HG02759 (cell line): ENCODE data around the gene SRC.
A peak's percentile ranks its signal among the peaks of the same experiment; 100 is the strongest.

Source experiments
- ATAC-seq: cut with Tn5 transposase; IDR thresholded peaks from one replicate; pipeline ENCODE4 v1.9.1; 2021; ENCODE audit warnings: mild to moderate bottlenecking, moderate library complexity; ENCODE audit not compliant: unreplicated experiment

SRC gene

DNA sequence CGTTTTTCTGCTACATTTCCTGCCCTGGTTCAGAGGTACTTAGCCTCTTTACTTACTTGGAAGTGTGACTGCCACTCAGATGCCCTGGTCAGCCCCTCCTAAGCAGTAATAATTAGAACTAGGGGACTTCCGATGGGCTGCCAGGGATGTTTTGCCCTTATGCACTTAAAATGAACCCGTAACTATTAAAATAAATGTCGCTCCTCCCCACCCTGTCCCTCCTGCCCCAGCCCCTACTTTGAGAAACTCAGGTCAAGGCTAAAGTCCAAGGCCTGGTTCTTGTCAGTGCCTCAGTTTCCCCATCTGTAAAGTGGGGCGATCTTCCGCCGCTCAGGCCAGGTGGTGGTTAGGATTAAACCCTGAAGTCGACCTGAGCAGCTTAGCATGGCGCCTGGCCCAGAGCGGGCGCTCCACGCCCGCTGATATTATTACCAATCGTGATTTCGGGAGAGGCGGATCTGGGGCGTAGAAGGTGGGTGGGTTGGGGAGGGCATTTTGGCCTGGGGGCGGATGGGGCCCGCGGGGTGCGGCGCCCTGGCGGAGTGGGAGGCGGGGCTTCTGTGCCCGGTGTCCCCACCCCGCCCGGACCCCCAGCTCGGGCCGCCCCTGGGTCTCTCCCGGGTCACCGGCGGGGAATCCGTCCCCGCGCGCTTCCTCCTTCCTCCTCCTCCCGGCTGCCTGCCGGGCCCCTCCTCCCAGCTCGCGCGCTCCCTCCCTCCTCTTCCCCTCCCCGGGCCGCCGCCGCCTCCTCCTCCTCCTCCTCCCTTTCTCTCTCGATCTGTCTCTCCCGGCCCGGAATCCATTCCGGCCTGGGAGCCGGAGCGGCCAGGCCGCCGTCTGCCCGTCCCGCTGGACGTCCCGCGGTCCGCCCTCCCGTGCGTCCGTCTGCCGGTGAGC, at the start of gene SRC:
SRC (plus strand) TSS at position 802 of the 897 bp plus-strand sequence. CDS start 38,014 bp downstream, outside the sequence.
- peak; percentile 60 for ATAC-seq

DNA sequence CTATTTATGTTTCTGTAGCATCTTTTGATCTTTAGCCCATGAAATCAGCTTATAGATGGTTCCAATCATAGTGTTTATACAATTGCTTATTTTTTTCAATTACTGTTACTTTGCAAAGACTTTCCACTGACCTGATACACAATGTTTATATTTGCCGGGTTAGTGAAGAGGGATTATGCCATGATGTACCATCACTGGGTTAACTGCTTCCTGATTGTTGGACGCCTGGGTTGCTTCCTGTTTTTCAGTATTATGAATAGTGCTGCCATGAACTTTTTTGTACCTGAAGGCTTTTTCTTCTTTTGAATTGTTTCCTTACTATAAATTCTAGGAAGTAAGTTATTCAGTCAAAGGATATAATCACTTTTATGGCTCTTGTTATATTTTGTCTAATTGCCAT, 49.6 kb upstream of the SRC start:
- no peak for ATAC-seq

DNA sequence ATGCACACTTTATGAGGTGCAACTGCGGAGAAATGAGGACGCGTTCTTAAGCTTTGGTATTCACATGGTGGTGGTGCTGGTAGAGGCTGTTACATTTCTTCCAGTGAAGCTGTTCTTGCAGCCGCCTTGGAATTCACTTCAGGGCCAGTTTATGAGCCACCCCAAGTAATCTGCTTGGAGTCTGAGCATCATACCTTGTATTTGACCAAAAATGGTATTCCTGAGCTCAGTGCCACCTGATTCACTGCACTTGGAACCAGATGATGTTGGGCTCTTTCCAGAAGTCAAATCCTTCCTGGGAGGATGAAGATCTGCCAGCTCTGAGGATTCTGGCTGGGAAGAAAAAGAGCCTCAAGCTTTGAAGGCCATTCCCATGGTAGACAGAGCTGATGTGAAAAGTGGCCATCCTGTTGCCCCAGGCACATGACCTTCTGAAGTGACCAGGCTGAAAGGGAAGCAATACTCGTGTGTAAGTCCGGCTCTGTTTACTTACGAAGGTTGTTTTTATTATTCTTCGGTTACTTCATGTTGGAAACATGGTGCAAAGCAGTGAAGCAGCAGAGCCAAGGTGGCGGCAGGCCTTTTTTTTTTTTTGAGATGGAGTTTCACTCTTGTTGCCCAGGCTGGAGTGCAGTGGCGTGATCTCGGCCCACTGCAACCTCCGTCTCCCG, 48.7 kb upstream of the SRC start:
- ATAC-seq, result no peak

DNA sequence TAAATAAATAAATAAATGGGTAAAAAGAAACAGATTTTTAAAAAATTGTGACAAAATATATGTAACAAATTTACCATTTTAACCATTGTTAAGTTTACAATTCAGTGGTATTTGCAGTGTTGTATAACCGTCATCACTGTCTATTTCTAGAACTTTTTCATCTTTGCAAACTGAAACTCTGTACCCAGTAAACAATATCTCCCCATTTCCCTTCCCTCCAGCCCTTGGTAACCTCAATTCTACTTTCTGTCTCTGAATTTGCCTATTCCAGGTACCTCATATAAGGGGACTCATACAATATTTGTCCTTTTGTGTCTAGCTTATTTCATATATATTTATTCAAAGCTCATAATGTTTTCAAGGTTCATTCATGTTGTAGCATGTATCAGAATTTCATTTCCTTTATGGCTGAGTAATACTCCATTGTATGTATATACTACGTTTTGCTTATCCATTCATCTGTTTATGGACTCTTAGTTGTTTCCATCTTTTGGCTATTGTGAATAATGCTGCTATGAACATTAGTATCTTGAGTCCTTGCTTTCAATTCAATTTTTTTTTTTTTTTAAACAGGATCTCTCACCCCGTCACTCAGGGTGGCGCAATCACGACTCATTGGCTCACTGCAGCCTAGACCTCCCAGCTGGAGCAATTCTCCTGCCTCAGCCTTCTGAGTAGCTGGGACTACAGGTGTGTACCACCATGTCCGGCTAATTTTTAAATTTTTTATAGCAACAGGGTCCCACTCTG, 47.6 kb upstream of the SRC start:
- no peak for ATAC-seq

DNA sequence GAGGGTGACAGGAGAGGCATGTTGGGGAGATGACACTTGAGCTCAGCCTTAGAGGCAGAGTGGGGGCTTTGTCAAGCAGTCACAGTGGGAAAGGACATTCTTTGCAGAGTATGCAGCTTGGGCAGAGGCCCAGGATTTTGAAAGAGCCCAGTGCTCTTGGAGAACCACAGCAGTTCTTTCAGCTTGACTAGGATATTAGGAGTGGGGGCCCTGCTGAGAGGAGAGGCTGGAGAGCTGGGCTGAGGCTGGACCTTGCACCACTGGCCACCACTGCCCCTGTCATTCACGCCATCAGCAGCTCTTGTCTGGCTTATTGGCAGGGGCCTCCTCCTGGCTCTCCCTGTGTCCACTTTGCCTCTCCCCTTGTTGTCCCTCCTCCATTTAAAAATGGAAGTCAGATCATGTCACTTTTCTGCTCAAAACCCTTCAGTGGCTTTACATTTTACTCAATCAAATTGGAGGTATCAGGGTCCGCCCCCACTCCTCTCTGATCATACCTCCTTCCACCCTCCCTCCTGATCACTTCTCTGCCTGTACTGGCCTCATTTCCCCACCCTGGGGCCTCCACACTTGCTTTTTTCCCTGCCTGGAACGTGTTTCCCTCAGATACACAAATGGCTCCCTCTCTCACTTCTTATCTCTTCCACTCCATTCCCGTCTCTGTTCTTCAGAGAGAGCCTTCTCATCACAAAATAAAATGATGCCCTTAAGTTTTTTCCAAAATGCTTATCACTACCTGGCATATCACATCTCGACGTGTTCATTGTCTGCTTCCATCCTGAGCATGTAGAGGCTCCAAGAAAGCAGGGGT, 46.0 kb upstream of the SRC start:
- ATAC-seq, result no peak

DNA sequence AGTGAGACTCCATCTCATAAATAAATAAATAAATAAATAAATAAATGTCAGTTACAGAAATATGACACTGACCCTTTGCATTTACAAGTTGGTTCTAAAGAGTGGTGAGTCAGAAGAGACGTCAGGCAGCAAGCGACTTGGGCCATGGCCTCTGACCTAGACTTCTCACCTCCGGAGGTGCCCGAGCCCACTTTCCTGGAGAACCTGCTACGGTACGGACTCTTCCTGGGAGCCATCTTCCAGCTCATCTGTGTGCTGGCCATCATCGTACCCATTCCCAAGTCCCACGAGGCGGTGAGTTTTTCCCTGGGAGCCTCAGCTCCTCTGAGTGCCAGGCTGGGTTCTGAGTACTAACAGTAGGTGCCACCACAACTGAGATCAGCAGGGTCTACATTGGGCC, 44.8 kb upstream of the SRC start:
- ATAC-seq, result no peak

DNA sequence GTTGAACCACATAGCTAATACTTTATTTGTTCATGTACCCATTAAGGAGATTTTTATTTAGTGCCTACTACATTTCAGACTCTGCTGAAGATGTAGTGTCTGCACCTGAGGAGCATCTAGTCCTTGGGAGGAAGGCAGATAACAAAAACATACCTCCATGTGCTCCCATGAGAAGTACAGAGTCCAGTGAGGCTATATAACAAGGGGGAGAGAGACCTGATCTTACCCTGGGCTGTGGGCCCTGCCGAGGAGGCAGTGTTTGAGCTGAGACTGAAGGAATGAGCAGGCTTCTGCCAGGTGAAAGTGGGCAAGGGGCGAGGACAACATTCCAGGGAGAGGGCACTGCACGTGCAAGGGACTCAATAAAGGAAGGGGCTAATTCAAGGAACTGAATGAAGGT, 44.4 kb upstream of the SRC start:
- no peak for ATAC-seq

DNA sequence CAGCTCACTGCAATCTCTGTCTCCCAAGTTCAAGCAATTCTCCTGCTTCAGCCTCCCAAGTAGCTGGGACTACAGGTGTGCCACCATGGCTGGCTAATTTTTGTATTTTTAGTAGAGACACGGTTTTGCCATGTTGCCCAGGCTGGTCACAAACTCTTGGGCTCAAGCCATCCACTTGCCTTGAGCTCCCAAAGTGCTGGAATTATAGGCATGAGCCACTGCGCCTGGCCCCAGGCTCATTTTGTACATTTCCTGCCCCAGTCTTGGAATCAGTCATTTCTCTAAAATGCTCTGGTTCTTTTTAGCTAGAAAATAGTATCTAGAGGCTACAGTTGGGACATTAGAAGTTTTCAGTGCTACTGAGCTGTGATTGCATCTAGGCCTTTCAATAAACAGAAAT, 43.0 kb upstream of the SRC start:
- no peak for ATAC-seq

DNA sequence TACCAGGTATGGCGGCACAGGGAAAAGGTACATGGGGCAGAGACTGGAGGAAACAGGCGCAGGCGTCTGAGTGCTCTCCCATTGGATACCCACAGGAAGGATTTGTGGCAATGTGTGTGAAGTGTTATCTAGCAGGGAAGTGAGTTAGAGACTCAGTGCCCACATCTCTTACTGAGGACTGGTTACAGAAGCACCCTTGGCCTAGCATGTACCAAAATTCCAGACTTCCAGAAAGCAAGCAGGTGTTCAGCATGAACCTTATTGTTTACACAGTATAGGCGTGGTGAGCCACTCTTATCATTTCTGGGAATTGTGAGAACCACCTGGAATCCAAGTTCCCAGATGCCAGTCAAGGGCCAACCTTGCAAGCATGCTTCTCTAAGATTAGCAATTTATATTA, 42.3 kb upstream of the SRC start:
- no peak for ATAC-seq

DNA sequence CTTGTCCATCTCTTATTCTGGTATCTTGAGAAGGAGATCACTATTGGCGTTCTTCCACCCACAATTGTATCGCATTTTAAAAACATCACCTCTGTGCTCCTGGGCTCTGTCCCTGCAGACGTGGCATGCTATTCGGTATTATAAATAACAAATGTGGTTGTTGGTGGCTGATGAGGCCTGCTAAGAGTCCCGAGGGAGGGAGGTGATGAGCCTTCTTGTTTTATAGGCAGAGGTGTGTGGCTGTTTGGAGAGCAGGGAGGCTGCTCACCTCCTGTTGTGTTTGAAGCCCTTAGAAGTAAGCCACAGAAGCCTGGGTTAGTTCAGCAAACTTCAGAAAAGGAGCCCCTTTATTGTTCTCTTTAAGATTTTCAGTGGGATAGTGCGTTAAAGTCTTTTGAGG, 40.9 kb upstream of the SRC start:
- ATAC-seq, result no peak

DNA sequence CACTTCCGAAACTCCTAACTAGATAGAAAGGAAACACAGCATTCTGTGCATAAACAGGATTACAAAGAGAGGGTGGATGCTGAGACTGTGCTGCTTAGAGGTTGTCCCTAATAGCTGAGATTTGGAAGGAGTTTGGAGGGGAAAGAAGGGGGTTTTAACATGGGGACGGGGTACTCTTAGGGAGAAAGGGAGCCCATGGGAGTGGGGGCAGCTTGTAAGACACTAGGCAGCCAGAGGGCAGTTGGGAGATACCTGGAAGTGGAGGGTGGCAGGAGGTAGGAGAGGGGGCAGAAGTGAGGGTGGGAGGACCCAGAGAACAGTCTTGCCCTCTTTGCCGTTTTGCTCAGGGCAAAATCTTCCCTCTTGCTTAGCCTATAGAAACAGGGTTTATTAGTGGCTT, 40.1 kb upstream of the SRC start:
- ATAC-seq, result no peak

DNA sequence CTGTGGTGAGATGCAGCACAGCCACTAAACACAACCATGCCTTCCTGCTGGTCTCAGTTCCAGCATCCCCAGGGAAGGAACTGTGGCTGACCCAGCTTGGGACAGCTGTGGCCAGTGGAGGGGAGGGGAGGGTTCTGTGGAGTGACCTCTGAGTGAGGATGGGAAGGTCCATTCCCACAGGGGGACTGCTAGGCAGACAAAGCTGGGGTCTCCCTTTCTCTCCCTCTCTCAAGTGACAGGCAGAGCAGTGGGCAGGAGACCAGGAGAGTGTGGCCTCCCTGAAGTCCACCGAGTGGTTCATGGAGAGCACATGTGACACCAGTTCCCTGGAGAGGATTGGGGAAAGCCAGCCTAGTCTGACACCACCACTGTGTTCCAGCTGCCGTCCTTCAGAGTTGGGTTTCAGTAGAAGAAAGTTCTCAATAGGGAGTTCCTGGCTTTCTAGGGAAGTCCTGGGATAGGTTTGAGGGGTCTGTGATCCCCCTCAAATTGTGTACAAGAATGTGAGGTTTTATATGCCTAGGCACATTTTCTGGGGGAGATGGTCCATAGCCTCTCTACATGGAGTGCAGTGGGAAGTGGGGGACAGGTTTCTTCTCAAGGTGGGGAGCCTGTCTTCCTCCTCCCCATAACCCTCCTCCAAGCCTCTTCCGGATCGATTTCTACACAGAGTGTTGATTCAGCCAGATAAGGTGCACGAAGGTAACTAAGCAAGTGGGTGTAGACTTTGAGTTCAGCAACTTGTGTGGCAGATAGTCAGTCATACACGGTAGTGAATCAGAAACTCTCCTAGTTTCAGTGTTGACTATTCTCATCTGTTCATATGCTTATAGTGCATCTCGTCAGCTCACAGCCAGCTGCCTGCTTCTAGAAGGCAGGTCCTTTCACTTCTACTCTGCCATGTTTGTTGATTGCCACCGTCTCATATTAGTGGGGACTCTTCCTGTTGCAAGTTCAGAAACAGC, 37.6 kb upstream of the SRC start:
- ATAC-seq, result peak; percentile 81

DNA sequence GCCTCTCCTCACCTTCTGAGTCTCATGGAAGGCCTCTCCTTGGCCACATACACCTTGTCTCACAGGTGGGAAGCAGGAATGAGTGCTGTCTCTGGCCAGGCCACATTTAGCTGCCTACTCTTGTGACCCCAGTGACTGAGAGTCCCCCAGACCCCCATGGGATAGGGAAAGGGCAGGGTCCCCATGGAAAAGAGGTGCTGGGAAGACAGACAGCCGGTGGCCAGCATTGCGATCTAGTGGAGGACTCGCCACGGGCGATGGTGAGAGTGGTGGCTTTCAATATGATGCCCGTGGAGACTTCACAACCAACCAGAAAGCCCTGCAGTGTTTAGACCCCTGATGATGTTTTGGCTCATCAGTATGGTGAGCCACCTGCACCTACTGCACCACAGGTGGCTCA, 36.6 kb upstream of the SRC start:
- ATAC-seq, result no peak

DNA sequence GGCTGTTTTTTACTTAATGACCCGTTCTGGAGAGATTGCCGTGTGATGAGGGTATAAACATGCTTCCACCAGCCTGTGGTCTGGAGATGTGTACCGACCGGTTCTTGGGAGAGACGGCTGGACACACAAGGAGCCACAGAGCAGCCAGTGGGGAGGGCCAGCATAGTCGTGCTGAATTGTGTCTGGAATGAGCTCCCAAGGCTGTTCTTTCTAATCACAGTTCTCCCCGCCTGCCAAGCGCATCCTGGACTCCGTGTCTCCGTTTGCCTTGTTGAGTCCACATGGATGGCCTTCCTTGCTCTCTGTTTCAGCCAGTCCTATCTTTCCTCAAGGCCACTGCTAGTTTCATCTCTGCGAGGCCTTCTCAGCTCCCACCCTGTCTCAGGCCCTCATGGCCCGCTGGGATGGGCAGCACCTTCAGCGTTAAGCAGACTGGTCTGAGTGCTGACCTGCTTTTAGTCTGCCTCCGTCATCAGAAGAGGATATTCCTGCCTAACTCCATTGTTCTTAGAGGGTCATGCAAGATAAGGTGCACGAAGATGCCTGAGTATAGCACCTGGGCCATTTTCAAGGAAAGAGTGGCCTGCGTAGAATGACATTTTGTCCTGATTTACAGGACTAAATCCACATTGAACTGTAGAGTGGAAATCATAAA, 35.9 kb upstream of the SRC start:
- no peak for ATAC-seq

DNA sequence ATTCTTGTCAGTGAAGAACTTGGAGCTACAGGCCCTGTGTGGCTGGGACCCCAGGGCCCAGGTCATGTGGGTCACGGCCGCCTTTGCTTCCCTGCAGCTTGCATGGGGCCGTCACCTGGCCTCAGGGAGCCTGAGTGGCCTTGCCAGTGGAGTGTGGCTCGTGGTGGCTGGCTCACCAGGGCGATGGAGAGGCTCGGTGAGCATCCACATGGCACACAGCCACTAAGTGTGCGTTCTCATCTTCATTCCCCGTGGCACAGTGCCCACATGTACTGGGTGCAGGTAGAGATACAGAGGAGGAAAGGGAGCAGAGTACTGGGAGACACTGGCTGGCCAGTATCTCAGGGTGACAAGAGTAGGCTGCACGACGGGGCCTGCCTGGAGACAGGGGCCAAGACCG, 35.0 kb upstream of the SRC start:
- no peak for ATAC-seq

DNA sequence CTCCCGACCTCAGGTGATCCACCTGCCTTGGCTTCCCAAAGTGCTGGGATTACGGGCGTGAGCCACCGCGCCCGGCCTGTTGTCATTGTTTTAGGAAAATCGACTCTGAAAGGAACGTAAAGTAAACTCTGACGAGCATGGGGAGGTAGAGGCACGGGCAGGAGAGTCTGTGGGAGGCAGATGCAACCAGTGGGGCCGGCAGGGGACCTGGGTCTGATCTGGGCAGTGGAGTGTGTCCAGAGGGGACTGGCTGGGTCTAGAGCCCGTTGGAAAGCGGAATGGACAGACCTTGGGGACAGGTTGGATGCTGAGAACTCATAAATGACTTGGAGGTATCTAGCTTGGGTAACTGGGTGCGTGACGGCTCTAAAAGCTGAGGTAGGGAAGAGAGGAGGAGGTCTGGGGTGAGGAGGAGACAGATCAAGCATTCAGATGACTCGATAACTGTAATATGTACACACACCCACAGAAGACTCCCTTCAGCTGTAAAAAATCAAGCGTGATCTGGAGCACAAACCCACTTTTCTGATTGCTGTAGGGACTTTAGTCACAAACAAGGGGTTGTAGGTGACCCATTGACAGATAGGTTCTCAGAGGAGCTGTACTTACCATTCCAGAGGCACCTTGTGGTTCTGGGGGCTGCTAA, 34.1 kb upstream of the SRC start:
- ATAC-seq, result no peak

DNA sequence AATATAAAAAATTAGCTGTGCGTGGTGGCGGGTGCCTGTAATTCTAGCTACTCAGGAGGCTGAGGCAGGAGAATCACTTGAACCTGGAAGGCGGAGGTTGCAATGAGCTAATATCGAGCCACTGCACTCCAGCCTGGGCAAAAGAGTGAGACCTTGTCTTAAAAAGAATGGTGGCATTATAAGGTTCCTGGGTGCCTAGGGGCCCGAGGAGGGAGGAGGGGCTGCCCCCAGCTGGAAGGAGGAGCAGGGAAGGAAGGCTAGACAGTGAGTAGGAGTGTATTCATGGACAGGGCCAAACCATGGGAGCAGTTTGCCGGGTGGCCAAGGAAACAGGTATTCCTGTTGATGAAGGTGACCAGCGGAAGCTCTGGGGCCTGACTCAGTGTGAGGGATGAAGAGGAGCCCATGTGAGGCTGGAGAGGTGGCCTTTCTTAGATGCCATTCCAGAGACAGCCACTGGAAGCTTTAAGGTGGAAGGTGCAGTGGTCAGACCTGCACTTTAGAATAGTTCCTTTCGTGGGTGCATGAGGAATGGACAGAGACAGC, 32.3 kb upstream of the SRC start:
- no peak for ATAC-seq

DNA sequence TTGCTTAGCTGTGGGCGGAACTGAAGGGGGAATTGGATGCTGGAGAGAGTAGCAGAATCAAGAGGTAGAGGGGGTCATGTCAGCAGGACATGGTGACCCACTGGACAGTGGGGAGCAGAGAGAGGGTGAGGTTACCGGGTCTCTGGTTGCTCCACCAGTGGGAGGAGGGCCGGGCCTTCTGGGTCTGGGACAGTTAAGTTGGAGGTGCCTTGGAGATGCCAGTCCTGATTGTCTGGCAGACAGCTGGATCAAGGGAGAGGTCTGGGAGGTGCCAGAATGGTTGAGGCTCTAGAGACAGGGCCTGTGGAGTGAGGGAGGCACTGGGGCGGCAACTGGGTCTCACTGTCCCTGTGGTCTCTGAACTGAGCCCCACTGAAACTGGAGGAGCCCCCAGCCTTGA, 31.8 kb upstream of the SRC start:
- no peak for ATAC-seq
